H1 (cell line): ENCODE results near the gene CPEB3. TPM values are rescaled to one million over a fixed set of nuclear protein-coding genes. Genes with fewer than 3 reads are reported as not detected.

Experiments
- CTCF ChIA-PET: fragments of 300-600 bp; sonication (Branson Sonifier 250); formaldehyde crosslinking; loops from one replicate; lab custom pipeline; 2021; ENCODE audit not compliant: partially characterized antibody; lab: Charles Lee
- POLR2A ChIA-PET: fragments of 300-600 bp; sonication (Branson Sonifier 250); formaldehyde crosslinking; loops from one replicate; lab custom pipeline; 2021; ENCODE audit warnings: inconsistent platforms; ENCODE audit not compliant: partially characterized antibody; lab: Charles Lee
- DNase-seq, 2 experiments: peaks; one replicate each; pipeline versions ENCODE4 v3.0.0 to v3.0.0-alpha.2; 2010 to 2022; ENCODE audit warnings: low spot score in 2 of 2, low read depth in 1 of 2, mixed read lengths in 1 of 2
- FAIRE-seq: peaks from 2 replicates; lab custom pipeline; 2011; peaks lifted over from hg19 to GRCh38; lab: Jason Lieb, UNC
- H2AFZ ChIP-seq: 2 replicates; pipeline ENCODE4 v1.8.1; 2012; ENCODE audit warnings: low read length, inconsistent platforms
- H2AK5ac ChIP-seq: 2 replicates; pipeline ENCODE4 v1.6.1; 2013; ENCODE audit warnings: low read depth, low read length
- H2BK120ac ChIP-seq: replicated peaks from 2 replicates; pipeline ENCODE3; 2013; ENCODE audit warnings: low read depth, low read length, inconsistent platforms
- H2BK12ac ChIP-seq: 2 replicates; pipeline ENCODE4 v1.6.1; 2013; ENCODE audit warnings: low read depth, low read length
- H2BK15ac ChIP-seq: 2 replicates; pipeline ENCODE4 v1.6.1; 2013; ENCODE audit warnings: low read length
- H2BK20ac ChIP-seq: 2 replicates; pipeline ENCODE4 v1.6.1; 2013; ENCODE audit warnings: low read length
- H2BK5ac ChIP-seq: 2 replicates; pipeline ENCODE4 v1.6.1; 2013; ENCODE audit warnings: low read depth, low read length
- H3K14ac ChIP-seq: 2 replicates; pipeline ENCODE4 v1.6.1; 2013; ENCODE audit warnings: inconsistent platforms; ENCODE audit not compliant: insufficient read length
- H3K18ac ChIP-seq: 2 replicates; pipeline ENCODE4 v1.6.1; 2013; ENCODE audit warnings: low read length; ENCODE audit errors: extremely low read depth
- H3K23ac ChIP-seq: 2 replicates; pipeline ENCODE4 v1.6.1; 2013; ENCODE audit warnings: inconsistent platforms; ENCODE audit not compliant: insufficient read length
- H3K23me2 ChIP-seq: 2 replicates; pipeline ENCODE4 v1.6.1; 2013; ENCODE audit warnings: low read depth, low read length
- H3K27ac ChIP-seq: 2 replicates; pipeline ENCODE4 v1.6.1; 2011; ENCODE audit warnings: low read depth, low read length, inconsistent platforms
- H3K27me3 ChIP-seq, 4 experiments: replicated peaks in 1 of 4; 1 replicate in 1 of 4; 2 replicates in 3 of 4; pipeline versions ENCODE4 v1.6.1 to v1.8.1; 2011 to 2013; ENCODE audit warnings: low read length in 3 of 4, mild to moderate bottlenecking in 3 of 4, inconsistent platforms in 2 of 4, mixed read lengths in 2 of 4, moderate library complexity in 1 of 4; ENCODE audit not compliant: control insufficient read depth in 3 of 4, insufficient read depth in 3 of 4; ENCODE audit errors: extremely low read depth in 1 of 4
- H3K36me3 ChIP-seq, 4 experiments: 2 replicates each; pipeline versions ENCODE4 v1.6.1 to v1.8.1; 2011 to 2013; ENCODE audit warnings: mild to moderate bottlenecking in 4 of 4, low read length in 3 of 4, moderate library complexity in 2 of 4, control low read depth in 1 of 4, inconsistent platforms in 1 of 4; ENCODE audit not compliant: insufficient read depth in 4 of 4, control insufficient read depth in 2 of 4
- H3K4ac ChIP-seq: replicated peaks from 2 replicates; pipeline ENCODE3; 2013; ENCODE audit warnings: low read length, low read depth, mixed read lengths, inconsistent platforms; ENCODE audit not compliant: insufficient read length
- H3K4me1 ChIP-seq, 4 experiments: replicated peaks in 1 of 4; 1 replicate in 1 of 4; 2 replicates in 3 of 4; pipeline versions ENCODE4 v1.6.1 to v1.8.1; 2011 to 2013; ENCODE audit warnings: low read length in 3 of 4, inconsistent platforms in 2 of 4, mixed read lengths in 1 of 4; ENCODE audit not compliant: insufficient read depth in 4 of 4, control insufficient read depth in 3 of 4
- H3K4me2 ChIP-seq, 2 experiments: 2 replicates each; pipeline versions ENCODE4 v1.6.1 to v1.8.1; 2011 to 2013; ENCODE audit warnings: low read depth in 2 of 2, low read length in 2 of 2, control low read depth in 1 of 2, inconsistent platforms in 1 of 2, mild to moderate bottlenecking in 1 of 2; ENCODE audit not compliant: insufficient read depth in 1 of 2
- H3K4me3 ChIP-seq, 4 experiments: fragments of 200-600, 300-600 bp in 1 of 4; sonication (generic), shearing (Covaris generic), sonication (Bioruptor Twin) in 1 of 4; 2 replicates each; pipeline versions ENCODE4 v1.5.1 to v1.8.1; 2011 to 2016; ENCODE audit warnings: low read length in 4 of 4, low read depth in 3 of 4, control low read depth in 2 of 4, inconsistent platforms in 2 of 4, mild to moderate bottlenecking in 2 of 4, mixed read lengths in 1 of 4, moderate library complexity in 1 of 4; ENCODE audit not compliant: insufficient read depth in 2 of 4; ENCODE audit errors: extremely low read depth in 1 of 4
- H3K56ac ChIP-seq: replicated peaks from 2 replicates; pipeline ENCODE3; 2013; ENCODE audit warnings: low read depth, mild to moderate bottlenecking, mixed read lengths, low read length, inconsistent platforms; ENCODE audit not compliant: insufficient read length
- H3K79me1 ChIP-seq: 2 replicates; pipeline ENCODE4 v1.6.1; 2013; ENCODE audit warnings: low read depth, low read length, control low read depth
- H3K79me2 ChIP-seq, 2 experiments: 2 replicates each; pipeline versions ENCODE4 v1.6.1 to v1.8.1; 2012 to 2013; ENCODE audit warnings: low read length in 2 of 2, mild to moderate bottlenecking in 2 of 2, inconsistent platforms in 1 of 2; ENCODE audit not compliant: insufficient read depth in 2 of 2, control insufficient read depth in 1 of 2
- H3K9ac ChIP-seq, 4 experiments: replicated peaks in 1 of 4; 1 replicate in 1 of 4; 2 replicates in 3 of 4; pipeline versions ENCODE4 v1.6.1 to v1.8.1; 2011 to 2013; ENCODE audit warnings: low read depth in 3 of 4, low read length in 3 of 4, control low read depth in 2 of 4, mild to moderate bottlenecking in 2 of 4, moderate library complexity in 2 of 4, inconsistent platforms in 1 of 4; ENCODE audit errors: extremely low read depth in 1 of 4
- H3K9me3 ChIP-seq, 2 experiments: 2 replicates each; pipeline versions ENCODE4 v1.6.1 to v1.8.1; 2012 to 2013; ENCODE audit warnings: mild to moderate bottlenecking in 2 of 2, moderate library complexity in 2 of 2, control low read depth in 1 of 2, inconsistent platforms in 1 of 2, low read depth in 1 of 2, low read length in 1 of 2, mixed read lengths in 1 of 2; ENCODE audit not compliant: insufficient read depth in 2 of 2
- H4K20me1 ChIP-seq, 2 experiments: replicated peaks in 1 of 2; 2 replicates each; pipeline versions ENCODE3 to v1.8.1; 2011 to 2013; ENCODE audit warnings: inconsistent platforms in 2 of 2, low read length in 2 of 2, mild to moderate bottlenecking in 1 of 2; ENCODE audit not compliant: insufficient read depth in 2 of 2, control insufficient read depth in 1 of 2
- H4K5ac ChIP-seq: 2 replicates; pipeline ENCODE4 v1.6.1; 2013; ENCODE audit warnings: low read length, low read depth, mixed read lengths, inconsistent platforms; ENCODE audit not compliant: insufficient read length
- H4K8ac ChIP-seq: 2 replicates; pipeline ENCODE4 v1.8.0; 2013; ENCODE audit warnings: mild to moderate bottlenecking, moderate library complexity, low read length, inconsistent platforms; ENCODE audit not compliant: insufficient read depth; ENCODE audit errors: extremely low read depth
- H4K91ac ChIP-seq: replicated peaks from 2 replicates; pipeline ENCODE3; 2013; ENCODE audit warnings: low read length, mixed read lengths, inconsistent platforms; ENCODE audit not compliant: insufficient read length
- BACH1 ChIP-seq: IDR thresholded peaks from 2 replicates; pipeline ENCODE4 v1.6.1; 2012; ENCODE audit warnings: low read length, improper control_type of control experiment
- CHD2 ChIP-seq: IDR thresholded peaks from 2 replicates; pipeline ENCODE4 v1.6.1; 2012; ENCODE audit warnings: low read length, improper control_type of control experiment
- EZH2 ChIP-seq: fragments of 200-600 bp; sonication (generic); IDR thresholded peaks from 2 replicates; pipeline ENCODE4 v1.7.1; 2012; ENCODE audit warnings: low read depth, mild to moderate bottlenecking, moderate library complexity, low read length, inconsistent platforms; ENCODE audit not compliant: severe bottlenecking
- HDAC6 ChIP-seq: IDR thresholded peaks from one replicate; pipeline ENCODE4 v1.7.1; 2012; ENCODE audit warnings: low read depth, mild to moderate bottlenecking, inconsistent platforms, low read length, moderate library complexity
- JUND ChIP-seq: IDR thresholded peaks from 2 replicates; pipeline ENCODE4 v1.6.1; 2011; ENCODE audit warnings: mild to moderate bottlenecking, improper control_type of control experiment, low read length
- KDM1A ChIP-seq: fragments of 200-600, 300-600 bp; sonication (generic); IDR thresholded peaks from 2 replicates; pipeline ENCODE4 v1.7.1; 2016; ENCODE audit warnings: mild to moderate bottlenecking, low read length, borderline replicate concordance
- MAFK ChIP-seq: IDR thresholded peaks from 2 replicates; pipeline ENCODE4 v1.6.1; 2012; ENCODE audit warnings: low read depth, mild to moderate bottlenecking, improper control_type of control experiment, low read length
- MAX ChIP-seq: IDR thresholded peaks from 2 replicates; pipeline ENCODE4 v1.6.1; 2012; ENCODE audit warnings: inconsistent platforms
- NANOG ChIP-seq: IDR thresholded peaks from 2 replicates; pipeline ENCODE4 v1.6.1; 2011; ENCODE audit warnings: low read length, low read depth, mild to moderate bottlenecking, inconsistent platforms; ENCODE audit not compliant: insufficient read depth, poor library complexity, severe bottlenecking
- NRF1 ChIP-seq: IDR thresholded peaks from 2 replicates; pipeline ENCODE4 v1.6.1; 2011; ENCODE audit warnings: mild to moderate bottlenecking, low read depth, low read length, improper control_type of control experiment
- PHF8 ChIP-seq: fragments of 200-600 bp; sonication (generic); conservative IDR thresholded peaks from 2 replicates; pipeline ENCODE4 v1.7.1; 2012; ENCODE audit warnings: low read depth, mild to moderate bottlenecking, inconsistent platforms, low read length, moderate library complexity
- RBBP5 ChIP-seq: IDR thresholded peaks from 2 replicates; pipeline ENCODE4 v1.7.1; 2012; ENCODE audit warnings: low read depth, mild to moderate bottlenecking, inconsistent platforms, low read length, moderate library complexity, borderline replicate concordance
- SAP30 ChIP-seq: fragments of 300-600 bp; sonication (generic); IDR thresholded peaks from 2 replicates; pipeline ENCODE4 v1.7.1; 2012; ENCODE audit warnings: low read length, moderate library complexity, mild to moderate bottlenecking, inconsistent platforms; ENCODE audit not compliant: insufficient read depth, insufficient replicate concordance
- SIX5 ChIP-seq: IDR thresholded peaks from 2 replicates; pipeline ENCODE4 v1.6.1; 2011; ENCODE audit warnings: mild to moderate bottlenecking, low read depth, low read length
- SP2 ChIP-seq: IDR thresholded peaks from 2 replicates; pipeline ENCODE4 v1.6.1; 2012; ENCODE audit warnings: mild to moderate bottlenecking, low read length, inconsistent platforms
- WGBS, 2 experiments: shearing (Covaris generic) in 1 of 2; methylation state at CpG; one replicate each; pipeline versions ENCODE4 v1.1.6 to v1.1.7; 2013 to 2015; ENCODE audit warnings: low lambda C conversion rate in 2 of 2, mixed read lengths in 2 of 2, inconsistent platforms in 1 of 2, low coverage in 1 of 2, missing lambda C conversion rate in 1 of 2; ENCODE audit not compliant: insufficient replicate concordance in 2 of 2, insufficient coverage in 1 of 2, insufficient read length in 1 of 2; ENCODE audit errors: extremely low coverage in 1 of 2, missing lambda C conversion rate in 1 of 2; 5-methylcytosine and 5-hydroxymethylcytosine counted together
- polyA plus RNA-seq, 7 experiments: library from polyadenylated mRNA; depleted of rRNA in 3 of 7; stranded (reverse) in 5 of 7; unstranded in 2 of 7; fragments of >200 nt in 5 of 7; fragments of 200-250 nt in 2 of 7; gene quantifications; 1 replicate in 5 of 7; 2 replicates in 1 of 7; 4 replicates in 1 of 7; pipeline versions ENCODE4 v1.2.1 to v1.2.3, GENCODE V29; 2011 to 2013; ENCODE audit warnings: missing spikeins in 2 of 7, mixed read lengths in 2 of 7
- total RNA-seq: library from RNA; stranded (reverse); fragmentation: NEBNext Ultra II Directional; extraction: Animal tissue kit (Norgen Biotek cat#: 25700); gene quantifications from 2 replicates; pipeline ENCODE4 v1.2.1, GENCODE V29; 2021

The CPEB3 gene
- total and polyA plus RNA-seq, 2 of the 8 experiments (the other 6 are each of a cell fraction or from before 2014, with no cell fraction given), result 0.39 to 1.7 TPM

- Histone ChIP-seq H3K4me2 (no peak overlapping the region), H3K79me2 (no peaks in the 10 kb centered on the region), H3K36me3 (no peaks in the 10 kb centered on the region), H3K4ac (no peak overlapping the region), H3K9me3 (no peaks in the 10 kb centered on the region), H3K4me3 (no peak overlapping the region), H3K14ac (no peak overlapping the region), H3K56ac (no peak overlapping the region), H2AFZ (no peak overlapping the region), H3K27ac (no peak overlapping the region), H4K5ac (no peak overlapping the region), H4K20me1 (no peaks in the 10 kb centered on the region), H4K8ac (no peak overlapping the region), H4K91ac (no peak overlapping the region), H3K4me1 (no peaks in the 10 kb centered on the region), H2AK5ac (no peak overlapping the region), H2BK12ac (no peak overlapping the region), H3K23ac (no peak overlapping the region), H3K27me3 (no peaks in the 10 kb centered on the region), H3K18ac (no peak overlapping the region), H2BK15ac (no peak overlapping the region), H2BK120ac (no peak overlapping the region), H3K23me2 (no peaks in the 10 kb centered on the region), H3K79me1 (no peaks in the 10 kb centered on the region), H2BK5ac (no peak overlapping the region), H3K9ac (no peak overlapping the region), H2BK20ac (no peak overlapping the region)
- POLR2A ChIA-PET, result no interaction called here
- CTCF ChIA-PET, result interaction anchor here (0.6 kb wide), 1 partner anchor 30 kb away, joined by 3 read pairs; no protein-coding TSS in a partner anchor
- WGBS, 2 experiments, result 91% methylated on average over 3 of the region's 3 CpGs; no CpG with 5 or more reads in 1 of the 2 experiments
- FAIRE-seq, result no peak
- DNase-seq, result no peak
- TF ChIP-seq HDAC6 (no peak), RBBP5 (no peak), SIX5 (no peak), MAX (no peak), NRF1 (no peak), MAFK (no peak), BACH1 (no peak), SP2 (no peak), PHF8 (no peak), SAP30 (no peak), CHD2 (no peak), NANOG (no peak), KDM1A (no peak), EZH2 (no peak), JUND (no peak)
Observed at GRCh38 chr10:92184977-92185376, 105.9 kb downstream of the CPEB3 start.
